HG03175 (cell line): ENCODE measurements around the gene SLC6A11.

Experiments
- ATAC-seq: cut with Tn5 transposase; IDR thresholded peaks from one replicate; pipeline ENCODE4 v1.9.1; 2021; ENCODE audit warnings: mild to moderate bottlenecking, moderate library complexity; ENCODE audit not compliant: unreplicated experiment

The SLC6A11 gene

GRCh38 chr3:10883478-10884234 lies 67.6 kb downstream of the SLC6A11 start:
- no peak for ATAC-seq

- no peak for ATAC-seq
Observed at GRCh38 chr3:10887015-10887414, 71.0 kb downstream of the SLC6A11 start.

- ATAC-seq: no peak
Observed at GRCh38 chr3:10888518-10889090, 72.6 kb downstream of the SLC6A11 start.

GRCh38 chr3:10889206-10889960 lies 73.4 kb downstream of the SLC6A11 start:
- no peak for ATAC-seq

DNA sequence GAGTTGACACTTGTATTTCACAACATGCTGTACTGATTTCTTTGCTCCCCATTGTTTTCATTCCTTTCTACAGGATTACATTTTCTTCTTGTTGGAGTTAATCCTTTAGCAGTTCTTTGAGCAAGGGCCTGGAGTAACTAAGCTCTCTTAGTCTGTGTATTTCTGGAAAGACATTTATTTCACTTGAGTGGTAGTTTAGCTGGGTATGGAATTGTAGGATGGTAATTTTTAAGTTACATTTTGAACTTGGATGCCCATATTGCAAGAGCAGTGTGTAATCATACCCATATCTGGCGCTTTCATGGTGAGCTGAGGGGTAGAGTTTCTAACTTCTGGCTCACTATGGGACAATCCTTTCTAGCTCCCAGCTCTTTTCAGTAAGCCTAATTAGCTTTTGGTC lies 74.6 kb downstream of the SLC6A11 start:
- no peak for ATAC-seq

GRCh38 chr3:10892622-10893021 lies 76.6 kb downstream of the SLC6A11 start:
- no peak for ATAC-seq

- ATAC-seq: no peak
Observed at GRCh38 chr3:10901296-10901945, 85.4 kb downstream of the SLC6A11 start.

GRCh38 chr3:10907262-10907661 lies 91.2 kb downstream of the SLC6A11 start:
- ATAC-seq: no peak

- no peak for ATAC-seq
Observed at GRCh38 chr3:10910367-10910766, 94.3 kb downstream of the SLC6A11 start.

- no peak for ATAC-seq
Observed at GRCh38 chr3:10911350-10912002, 95.4 kb downstream of the SLC6A11 start.

DNA sequence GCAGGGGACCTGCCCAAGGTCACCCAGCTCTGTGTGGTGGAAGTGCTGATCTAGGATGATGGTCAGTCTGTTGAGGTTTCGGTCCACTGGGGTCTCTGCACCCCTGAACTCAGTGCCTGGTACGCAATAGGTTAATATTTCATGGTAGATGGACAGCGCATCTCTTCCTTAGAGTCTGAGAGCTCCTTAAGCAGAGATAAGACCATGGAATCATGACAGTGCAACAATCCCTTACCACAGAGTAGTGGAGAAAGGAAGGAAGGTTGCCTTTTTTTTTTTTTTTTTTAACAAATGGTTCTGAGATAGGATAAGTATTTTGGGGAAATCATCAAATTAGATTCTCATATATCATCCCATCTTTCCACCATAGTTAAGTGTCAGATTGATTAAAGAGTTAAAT lies 96.8 kb downstream of the SLC6A11 start:
- no peak for ATAC-seq

- ATAC-seq: no peak
Observed at GRCh38 chr3:10915376-10915775, 99.3 kb downstream of the SLC6A11 start.

DNA sequence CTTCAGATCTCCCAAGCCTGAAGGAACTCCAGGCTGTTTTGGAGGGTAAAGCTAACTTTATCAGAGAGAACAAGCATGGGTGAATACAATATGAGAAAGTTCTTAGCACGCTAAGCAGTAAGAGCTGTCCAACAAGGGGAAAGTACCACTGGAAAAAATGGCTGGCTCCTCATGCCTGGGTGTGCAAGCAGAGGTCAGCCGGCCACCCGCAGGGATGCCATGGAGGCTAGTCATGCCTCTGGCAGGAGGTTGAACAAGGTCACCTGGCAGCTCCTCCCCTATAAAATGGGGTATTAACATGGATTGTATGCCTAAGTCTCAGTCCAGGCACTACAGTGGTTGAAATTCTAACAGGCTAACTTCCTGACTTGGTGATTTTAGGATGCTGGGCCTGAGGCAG lies 101.1 kb downstream of the SLC6A11 start:
- no peak for ATAC-seq

- ATAC-seq: no peak
Observed at GRCh38 chr3:10918011-10918410, 102.0 kb downstream of the SLC6A11 start.

- ATAC-seq: no peak
Observed at GRCh38 chr3:10919636-10920035, 103.6 kb downstream of the SLC6A11 start.

DNA sequence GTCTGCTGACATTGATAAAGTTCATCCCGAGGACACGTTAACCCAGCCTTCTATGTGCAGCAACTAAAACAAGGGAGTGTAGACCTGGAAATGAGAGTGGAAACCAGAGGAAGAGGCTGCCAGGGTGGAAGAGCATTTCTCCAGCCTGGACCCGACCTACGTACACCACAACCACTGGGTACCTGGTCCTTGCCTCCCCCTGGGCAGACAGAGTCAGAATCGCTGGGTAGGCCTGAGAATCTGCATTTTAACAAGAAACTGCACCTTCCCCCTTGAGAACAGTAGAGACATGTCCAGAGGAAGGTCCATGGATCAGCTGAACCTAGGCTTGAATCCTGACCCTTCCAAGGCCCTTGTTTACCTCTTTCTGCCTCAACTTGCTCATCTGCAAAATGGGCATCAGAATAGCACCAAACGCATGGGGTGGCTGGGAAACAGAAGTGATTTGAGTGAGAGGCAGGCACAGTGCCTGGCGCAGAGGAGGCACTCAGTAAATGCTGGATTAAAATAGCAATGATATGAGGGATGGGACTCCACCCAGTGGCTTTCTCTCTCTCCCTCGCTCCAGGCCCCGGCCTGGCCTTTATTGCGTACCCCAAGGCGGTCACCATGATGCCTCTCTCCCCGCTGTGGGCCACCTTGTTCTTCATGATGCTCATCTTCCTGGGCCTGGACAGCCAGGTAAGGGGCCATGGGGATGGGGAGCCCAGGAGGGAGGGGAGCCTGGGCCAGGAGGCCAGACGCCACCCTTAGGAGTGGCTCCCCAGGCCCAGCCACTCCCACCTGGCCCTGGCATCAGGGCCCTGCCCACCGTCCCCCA lies 109.6 kb downstream of the SLC6A11 start:
- ATAC-seq: no peak

- no peak for ATAC-seq
Observed at GRCh38 chr3:10926256-10926810, 110.3 kb downstream of the SLC6A11 start.

DNA sequence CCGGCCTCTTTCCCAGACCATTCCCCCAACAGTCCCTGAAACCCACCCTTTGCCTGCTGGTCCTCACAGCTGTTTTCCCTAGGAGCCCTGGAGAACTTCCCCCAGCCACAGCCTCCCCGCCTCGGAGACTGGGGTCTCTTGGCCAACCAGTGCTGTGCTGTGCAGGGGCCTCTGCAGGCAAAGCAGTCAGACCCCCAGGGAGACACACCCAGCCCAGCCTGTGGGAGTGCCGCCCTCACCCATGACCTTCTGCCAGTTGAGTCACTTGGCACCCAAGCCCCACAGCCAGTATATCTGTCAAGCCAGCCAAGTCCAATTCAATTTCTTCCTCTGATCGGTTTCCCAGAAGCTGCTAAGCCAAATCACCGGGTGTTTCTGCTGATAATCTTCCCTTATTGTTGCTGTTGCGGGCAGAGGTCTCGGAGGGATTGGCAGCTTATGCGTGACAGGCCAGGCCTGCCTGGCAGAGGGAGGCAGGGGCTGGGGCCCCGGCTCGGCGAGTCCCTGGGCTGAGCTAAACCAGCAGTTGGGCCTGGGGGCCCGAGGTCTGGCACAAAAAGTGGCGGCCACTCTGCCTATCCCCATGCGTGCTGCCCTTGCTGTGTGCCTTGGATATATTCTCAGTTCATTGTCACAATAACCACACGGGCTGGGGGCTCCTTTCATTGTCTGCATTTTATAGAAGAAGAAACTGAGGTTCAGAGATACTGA lies 110.9 kb downstream of the SLC6A11 start:
- no peak for ATAC-seq

DNA sequence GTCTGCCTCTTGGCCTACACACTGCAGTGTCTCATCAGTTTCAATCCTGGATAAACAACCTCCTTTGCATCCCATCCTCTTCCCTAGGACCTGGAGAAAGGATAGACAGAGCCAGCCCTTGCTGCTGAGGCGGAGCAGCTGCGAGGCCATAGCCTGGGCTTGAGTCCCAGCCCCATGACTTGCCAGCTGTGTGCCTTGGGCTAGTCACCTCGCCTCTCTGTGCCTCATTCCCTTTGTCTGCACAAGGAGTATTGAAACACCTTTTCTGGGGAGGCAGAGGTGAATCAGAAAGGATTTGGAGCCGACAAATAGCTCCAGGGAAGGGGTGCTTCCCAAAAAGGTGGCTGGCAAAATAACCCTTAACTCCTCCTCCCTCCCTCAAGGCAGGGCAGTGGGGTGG lies 111.5 kb downstream of the SLC6A11 start:
- no peak for ATAC-seq
